Measurements from ENCODE around the gene RNF223. TPM values are rescaled to one million over a fixed set of nuclear protein-coding genes. Genes with fewer than 3 reads are reported as not detected.
"Not testable (repeated sequence)": the region's sequence is repeated elsewhere in the genome, so short reads cannot be mapped to it uniquely, and the experiment has no call there.

The RNF223 gene
- total RNA-seq, 5 donors from 2014 or later (not counting 1 experiment from before 2014, with no cell fraction given): not detected

DNA sequence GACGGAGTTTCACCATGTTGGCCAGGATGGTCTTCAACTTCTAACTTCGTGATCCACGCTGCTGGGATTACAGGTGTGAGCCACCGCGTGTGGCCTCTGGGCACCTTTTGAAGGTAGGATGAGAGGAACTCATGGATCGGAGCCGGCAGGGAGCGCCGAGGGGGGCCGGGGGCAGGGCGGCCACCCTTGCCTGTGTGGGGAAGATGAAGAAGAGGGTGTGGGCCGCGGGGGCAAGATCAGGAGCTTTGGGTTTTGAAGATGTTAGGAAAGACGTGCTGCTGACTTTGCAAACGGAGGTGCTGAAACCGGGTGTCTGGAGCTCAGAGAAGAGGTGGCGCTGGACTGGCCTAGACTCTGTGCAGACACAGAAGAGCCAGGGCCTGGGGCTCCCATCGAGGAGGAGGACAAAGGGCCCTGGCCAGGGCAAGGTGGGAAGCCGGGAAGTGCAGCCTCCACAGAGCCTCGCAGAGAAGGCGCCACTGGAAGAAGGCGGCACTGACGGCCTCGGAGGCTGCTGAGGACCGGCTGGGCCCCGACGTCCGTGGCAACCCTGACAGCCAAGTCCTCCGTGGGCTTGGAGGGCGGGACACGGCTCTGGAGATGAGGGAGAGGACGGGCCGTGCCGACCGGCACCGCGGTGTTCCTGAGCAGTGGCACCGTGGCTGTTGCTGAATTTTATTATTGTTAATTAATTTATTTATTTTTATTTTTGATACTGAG lies 13.7 kb downstream of the RNF223 start:
- H3K4me1 Mint-ChIP-seq: peaks cover 0 to 25% (median 17%) of the 10 kb centered on the region in 3 donors
- no peaks in the 10 kb centered on the region for H3K9me3 Mint-ChIP-seq
- H3K27me3 Mint-ChIP-seq: peaks cover 3 to 33% of the 10 kb centered on the region in 2 donors
- ChIA-PET CTCF (no interaction called here), POLR2A (no interaction called here)
- ATAC-seq (replicated peaks in 1 of 4): no peak
- DNase-seq: no peak
- Histone ChIP-seq H3K27me3 (replicated peaks in 1 of 2; ENCODE audit: control insufficient read depth in 2 of 2, extremely low read depth in 1 of 2, insufficient read depth in 2 of 2, low read length in 1 of 2) (peaks cover 0 to 76% of the 10 kb centered on the region in 2 experiments), H3K4me1 (ENCODE audit: control insufficient read depth in 1 of 2, extremely low read depth in 1 of 2, insufficient read depth in 2 of 2, low read length in 2 of 2) (peaks cover 2 to 34% of the 10 kb centered on the region in 2 experiments), H3K4me3 (ENCODE audit: control insufficient read depth in 1 of 2, extremely low read depth in 1 of 2, low read length in 1 of 2) (no peak overlapping the region), H3K9me3 (no peaks in the 10 kb centered on the region), H3K36me3 (ENCODE audit: control insufficient read depth in 2 of 2, extremely low read depth in 1 of 2, insufficient read depth in 1 of 2, low read length in 1 of 2) (no peaks in the 10 kb centered on the region), H3K27ac (ENCODE audit: low read length) (no peak overlapping the region)
- H3K4me3 Mint-ChIP-seq: peak overlapping the region; percentile 51 to 75 (median 59)
- WGBS (ENCODE audit: insufficient coverage): 55% methylated on average over 26 of the region's 38 CpGs
- H3K27ac Mint-ChIP-seq: no peak overlapping the region
- H3K36me3 Mint-ChIP-seq: no peaks in the 10 kb centered on the region

DNA sequence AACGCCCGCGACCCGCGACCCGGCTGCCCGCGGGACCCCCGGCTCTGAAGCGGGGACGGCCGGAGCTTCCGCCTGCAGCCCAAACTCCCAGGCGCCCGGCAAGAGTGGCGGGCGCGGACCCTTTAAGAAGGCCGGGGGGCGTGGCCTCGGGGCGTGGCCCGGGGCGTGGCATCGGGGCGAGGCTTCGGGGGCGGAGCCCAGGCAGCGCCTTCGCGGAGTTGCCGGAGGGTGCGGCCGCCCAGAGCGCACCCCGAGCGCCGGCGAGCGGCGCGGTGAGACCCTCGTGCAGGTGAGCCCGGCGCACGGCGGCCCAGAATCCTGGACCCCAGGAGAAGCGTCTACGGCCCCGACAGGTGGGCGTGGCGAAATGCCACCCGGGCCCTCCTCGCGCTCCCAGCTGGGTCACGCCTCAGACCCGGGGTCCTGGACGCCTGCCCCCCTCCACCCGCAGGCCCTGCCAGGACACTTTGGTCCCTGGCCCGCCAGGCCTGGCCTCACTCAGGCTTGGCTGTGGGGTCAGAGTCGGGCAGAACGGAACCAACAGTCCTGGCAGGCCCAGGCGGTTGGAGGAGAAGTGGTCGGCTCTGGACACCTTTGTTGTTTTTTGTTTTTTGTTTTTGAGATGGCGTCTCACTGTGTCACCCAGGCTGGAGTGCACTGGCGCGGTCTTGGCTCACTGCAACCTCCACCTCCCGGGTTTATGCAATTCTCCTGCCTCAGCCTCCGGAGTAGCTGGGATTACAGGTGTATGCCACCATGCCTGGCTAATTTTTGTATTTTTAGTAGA lies 14.4 kb downstream of the RNF223 start:
- ATAC-seq (replicated peaks in 1 of 4): peak; percentile 76 to 86 (median 81)
- ChIA-PET POLR2A (no interaction called here), CTCF (no interaction called here)
- 3% methylated on average over 66 of the region's 69 CpGs for WGBS (ENCODE audit: insufficient coverage)
- Mint-ChIP-seq H3K4me3 (peak overlapping the region; percentile 51 to 75 (median 59)), H3K27me3 (peaks cover 3 to 33% of the 10 kb centered on the region in 2 donors), H3K36me3 (no peaks in the 10 kb centered on the region), H3K27ac (no peak overlapping the region), H3K4me1 (peaks cover 0 to 22% (median 16%) of the 10 kb centered on the region in 3 donors), H3K9me3 (no peaks in the 10 kb centered on the region)
- H3K4me3 ChIP-seq (ENCODE audit: control insufficient read depth in 1 of 2, extremely low read depth in 1 of 2, low read length in 1 of 2): peak overlapping the region; percentile 7 to 27
- H3K27me3 ChIP-seq (replicated peaks in 1 of 2; ENCODE audit: control insufficient read depth in 2 of 2, extremely low read depth in 1 of 2, insufficient read depth in 2 of 2, low read length in 1 of 2): peaks cover 0 to 77% of the 10 kb centered on the region in 2 experiments
- no peaks in the 10 kb centered on the region for H3K36me3 ChIP-seq (ENCODE audit: control insufficient read depth in 2 of 2, extremely low read depth in 1 of 2, insufficient read depth in 1 of 2, low read length in 1 of 2)
- no peak overlapping the region for H3K27ac ChIP-seq (ENCODE audit: low read length)
- H3K9me3 ChIP-seq: no peaks in the 10 kb centered on the region
- peaks cover 2 to 34% of the 10 kb centered on the region in 2 experiments for H3K4me1 ChIP-seq (ENCODE audit: control insufficient read depth in 1 of 2, extremely low read depth in 1 of 2, insufficient read depth in 2 of 2, low read length in 2 of 2)
- DNase-seq: peak; percentile 68 to 93 (median 86)

DNA sequence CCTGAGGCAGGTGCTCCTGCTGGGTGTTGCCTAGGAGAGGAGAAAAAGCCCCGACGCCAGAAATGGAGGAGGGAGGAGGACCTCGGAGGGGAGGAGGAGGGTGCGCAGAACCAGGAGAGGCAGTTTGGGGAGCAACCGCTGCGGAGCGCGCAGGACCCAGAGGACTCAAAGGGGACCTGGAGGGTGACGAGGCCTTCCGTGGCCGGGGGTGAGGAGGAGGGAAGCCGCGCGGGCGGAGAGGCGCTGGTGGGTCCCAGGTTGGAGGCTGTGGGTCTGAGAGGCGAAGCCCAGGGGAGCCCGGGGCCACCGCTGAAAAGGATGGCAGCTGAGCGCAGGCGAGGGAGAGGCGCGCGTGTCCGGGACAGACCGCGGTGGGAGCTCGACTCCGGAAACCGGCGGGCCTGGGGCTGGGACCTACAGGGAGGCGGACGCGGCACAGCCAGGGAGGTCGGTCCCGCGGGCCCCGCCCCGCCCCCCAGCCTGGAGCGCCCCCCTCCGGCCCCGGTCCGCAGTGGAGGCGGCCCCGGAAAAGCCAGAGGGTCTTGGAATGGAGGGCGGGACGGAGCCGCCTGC lies 15.1 kb downstream of the RNF223 start:
- peaks cover 2 to 28% of the 10 kb centered on the region in 2 experiments for H3K4me1 ChIP-seq (ENCODE audit: control insufficient read depth in 1 of 2, extremely low read depth in 1 of 2, insufficient read depth in 2 of 2, low read length in 2 of 2)
- H3K9me3 ChIP-seq: no peaks in the 10 kb centered on the region
- H3K36me3 ChIP-seq (ENCODE audit: control insufficient read depth in 2 of 2, extremely low read depth in 1 of 2, insufficient read depth in 1 of 2, low read length in 1 of 2): no peaks in the 10 kb centered on the region
- H3K27me3 Mint-ChIP-seq: peaks cover 3 to 33% of the 10 kb centered on the region in 2 donors
- no peaks in the 10 kb centered on the region for H3K9me3 Mint-ChIP-seq
- no peak overlapping the region for H3K27ac ChIP-seq (ENCODE audit: low read length)
- WGBS (ENCODE audit: insufficient coverage): 1% methylated on average over 45 of the region's 48 CpGs
- ChIA-PET POLR2A (no interaction called here), CTCF (no interaction called here)
- H3K4me3 ChIP-seq (ENCODE audit: control insufficient read depth in 1 of 2, extremely low read depth in 1 of 2, low read length in 1 of 2): peak overlapping the region; percentile 17 to 19
- no peak overlapping the region for H3K27ac Mint-ChIP-seq
- peak overlapping the region; percentile 63 to 75 (median 65) for H3K4me3 Mint-ChIP-seq
- peaks cover 0 to 20% (median 12%) of the 10 kb centered on the region in 3 donors for H3K4me1 Mint-ChIP-seq
- peaks cover 0 to 71% of the 10 kb centered on the region in 2 experiments for H3K27me3 ChIP-seq (replicated peaks in 1 of 2; ENCODE audit: control insufficient read depth in 2 of 2, extremely low read depth in 1 of 2, insufficient read depth in 2 of 2, low read length in 1 of 2)
- ATAC-seq (replicated peaks in 1 of 4): peak; percentile 28 to 40 (median 32)
- DNase-seq: peak in 7 of 35 experiments; percentile 23 to 49 (median 34)
- H3K36me3 Mint-ChIP-seq: no peaks in the 10 kb centered on the region

DNA sequence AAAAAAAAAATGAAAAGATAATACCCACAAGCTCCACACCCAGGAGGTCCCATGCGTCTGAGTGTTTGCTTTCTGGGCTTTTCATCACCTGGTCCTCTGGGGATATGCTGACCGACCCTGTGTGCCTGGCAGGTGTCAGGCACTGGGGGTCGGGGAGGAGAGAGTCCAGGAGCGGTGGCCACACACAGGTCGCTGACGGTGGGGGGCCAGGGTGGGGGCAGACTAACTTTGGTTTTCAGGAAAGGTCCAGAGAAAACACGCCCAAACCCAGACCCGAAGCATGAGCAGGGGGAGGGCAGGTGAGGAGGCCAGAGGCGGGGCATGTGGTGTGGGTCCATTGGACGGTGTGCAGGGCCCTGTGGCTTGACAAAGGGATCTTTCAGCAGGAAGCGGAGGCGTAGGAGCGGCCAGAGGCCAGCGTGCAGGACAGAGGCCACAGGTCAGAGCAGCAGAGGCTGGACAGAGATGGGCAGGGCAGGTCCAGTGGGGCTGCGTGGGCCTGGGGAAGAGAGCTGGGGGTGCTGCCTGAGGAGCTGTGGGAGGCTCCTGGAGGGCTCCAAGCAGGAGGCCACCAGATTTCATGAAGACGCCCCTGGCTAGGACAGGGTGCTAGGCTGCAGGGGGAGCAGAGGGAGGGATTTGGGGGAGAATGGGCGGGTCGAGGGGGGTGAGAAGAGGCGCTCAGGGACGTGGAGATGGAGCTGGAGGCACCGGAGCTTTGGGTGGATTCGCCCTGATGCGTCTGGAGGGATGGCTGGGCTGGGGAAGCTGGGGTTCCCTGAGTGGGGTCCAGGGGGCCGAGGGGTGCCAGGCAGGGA lies 15.8 kb downstream of the RNF223 start:
- Histone ChIP-seq H3K4me3 (ENCODE audit: control insufficient read depth in 1 of 2, extremely low read depth in 1 of 2, low read length in 1 of 2) (no peak overlapping the region), H3K27me3 (replicated peaks in 1 of 2; ENCODE audit: control insufficient read depth in 2 of 2, extremely low read depth in 1 of 2, insufficient read depth in 2 of 2, low read length in 1 of 2) (peaks cover 0 to 64% of the 10 kb centered on the region in 2 experiments)

DNA sequence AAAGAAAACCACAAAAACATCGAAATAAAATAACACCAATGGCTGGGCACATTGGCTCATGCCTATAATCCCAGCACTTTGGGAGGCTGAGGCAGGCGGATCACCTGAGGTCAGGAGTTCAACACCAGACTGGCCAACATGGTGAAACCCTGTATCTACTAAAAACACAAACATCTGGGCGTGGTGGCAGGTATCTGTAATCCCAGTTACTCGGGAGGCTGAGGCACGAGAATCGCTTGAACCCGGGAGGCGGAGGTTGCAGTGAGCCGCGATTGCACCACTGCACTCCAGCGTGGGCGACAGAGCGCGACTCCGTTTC lies 16.4 kb downstream of the RNF223 start:
- POLR2A ChIA-PET; H3K9me3 Mint-ChIP-seq; H3K4me3 ChIP-seq (ENCODE audit: control insufficient read depth in 1 of 2, extremely low read depth in 1 of 2, low read length in 1 of 2); H3K27ac ChIP-seq (ENCODE audit: low read length); H3K36me3 ChIP-seq (ENCODE audit: control insufficient read depth in 2 of 2, extremely low read depth in 1 of 2, insufficient read depth in 1 of 2, low read length in 1 of 2); H3K9me3 ChIP-seq; H3K27ac Mint-ChIP-seq; CTCF ChIA-PET; H3K36me3 Mint-ChIP-seq; DNase-seq; ATAC-seq (replicated peaks in 1 of 4): not testable (repeated sequence)
- Histone ChIP-seq H3K4me1 (ENCODE audit: control insufficient read depth in 1 of 2, extremely low read depth in 1 of 2, insufficient read depth in 2 of 2, low read length in 2 of 2) (peaks cover 2 to 18% of the 10 kb centered on the region in 2 experiments), H3K27me3 (replicated peaks in 1 of 2; ENCODE audit: control insufficient read depth in 2 of 2, extremely low read depth in 1 of 2, insufficient read depth in 2 of 2, low read length in 1 of 2) (peaks cover 0 to 59% of the 10 kb centered on the region in 2 experiments)
- Mint-ChIP-seq H3K4me3 (peak overlapping the region in 2 of 3 donors; percentile 6 to 75), H3K27me3 (peaks cover 3 to 33% of the 10 kb centered on the region in 2 donors), H3K4me1 (peaks cover 0 to 13% (median 8%) of the 10 kb centered on the region in 3 donors)
- WGBS (ENCODE audit: insufficient coverage): 67% methylated on average over 5 of the region's 15 CpGs

More for the DNA sequence above, 15.8 kb downstream of the RNF223 start:
- no peaks in the 10 kb centered on the region for H3K36me3 ChIP-seq (ENCODE audit: control insufficient read depth in 2 of 2, extremely low read depth in 1 of 2, insufficient read depth in 1 of 2, low read length in 1 of 2)
- H3K27ac ChIP-seq (ENCODE audit: low read length): no peak overlapping the region
- Mint-ChIP-seq H3K9me3 (no peaks in the 10 kb centered on the region), H3K4me1 (peaks cover 0 to 17% (median 11%) of the 10 kb centered on the region in 3 donors), H3K27ac (no peak overlapping the region), H3K4me3 (peak overlapping the region; percentile 65 to 75 (median 67)), H3K36me3 (no peaks in the 10 kb centered on the region), H3K27me3 (peaks cover 3 to 33% of the 10 kb centered on the region in 2 donors)
- ChIA-PET CTCF (no interaction called here), POLR2A (no interaction called here)
- no peaks in the 10 kb centered on the region for H3K9me3 ChIP-seq
- H3K4me1 ChIP-seq (ENCODE audit: control insufficient read depth in 1 of 2, extremely low read depth in 1 of 2, insufficient read depth in 2 of 2, low read length in 2 of 2): peaks cover 2 to 21% of the 10 kb centered on the region in 2 experiments
- WGBS (ENCODE audit: insufficient coverage): 33% methylated on average over 20 of the region's 24 CpGs
- ATAC-seq (replicated peaks in 1 of 4) (no peak), DNase-seq (no peak)

Measured in T-cell (primary cell).